Endothelial cell of umbilical vein (primary cell): ENCODE measurements around the gene C1QB. TPM values are rescaled to one million over a fixed set of nuclear protein-coding genes. Genes with fewer than 3 reads are reported as not detected.

Source experiments
- BruUV-seq: library from RNA; stranded (reverse); fragments of 400-500 nt; replicated peaks from 2 replicates; lab custom pipeline; 2021; lab: Mats Ljungman, UMichigan
- CTCF ChIA-PET: fragments of 300-600, 350-600 bp; sonication (Branson Sonifier 250); formaldehyde crosslinking; loops from one replicate; lab custom pipeline; 2021; ENCODE audit warnings: antibody characterized with exemption, inconsistent platforms; lab: Charles Lee
- POLR2A ChIA-PET: fragments of 300-600, 350-600 bp; sonication (Branson Sonifier 250); formaldehyde crosslinking; loops from one replicate; lab custom pipeline; 2021; ENCODE audit warnings: antibody characterized with exemption, inconsistent platforms; lab: Charles Lee
- DNase-seq: peaks from one replicate; pipeline ENCODE4 v3.0.0-alpha.2; 2011; ENCODE audit warnings: low read depth, low spot score
- FAIRE-seq: peaks from 2 replicates; lab custom pipeline; 2011; peaks lifted over from hg19 to GRCh38; lab: Jason Lieb, UNC
- H2AFZ ChIP-seq: 2 replicates; pipeline ENCODE4 v1.6.0; 2012; ENCODE audit warnings: low read depth, low read length, control low read depth, inconsistent platforms
- H3K27ac ChIP-seq: 2 replicates; pipeline ENCODE4 v1.5.1; 2011; ENCODE audit warnings: low read depth, mild to moderate bottlenecking, control low read depth, low read length, moderate library complexity; ENCODE audit not compliant: insufficient read depth
- H3K27me3 ChIP-seq, 2 experiments: 2 replicates each; pipeline versions ENCODE4 v1.6.0 to v1.6.1; 2011; ENCODE audit warnings: low read length in 2 of 2, mixed read lengths in 1 of 2; ENCODE audit not compliant: control insufficient read depth in 2 of 2, insufficient read depth in 2 of 2
- H3K36me3 ChIP-seq, 2 experiments: 2 replicates in 1 of 2; 3 replicates in 1 of 2; pipeline ENCODE4 v1.5.1; 2011; ENCODE audit warnings: low read length in 2 of 2, mild to moderate bottlenecking in 1 of 2, moderate library complexity in 1 of 2; ENCODE audit not compliant: control insufficient read depth in 2 of 2, insufficient read depth in 2 of 2; ENCODE audit errors: extremely low read depth in 1 of 2
- H3K4me1 ChIP-seq: 3 replicates; pipeline ENCODE4 v1.5.1; 2011; ENCODE audit warnings: mild to moderate bottlenecking, low read length; ENCODE audit not compliant: control insufficient read depth, insufficient read depth; ENCODE audit errors: extremely low read depth
- H3K4me2 ChIP-seq: 2 replicates; pipeline ENCODE4 v1.6.1; 2011; ENCODE audit warnings: low read length, control low read depth, mixed read lengths; ENCODE audit not compliant: insufficient read depth
- H3K4me3 ChIP-seq, 3 experiments: fragments of 200-600 bp in 1 of 3; sonication (generic), shearing (Covaris generic) in 1 of 3; replicated peaks in 1 of 3; 2 replicates each; pipeline ENCODE4 v1.5.1; 2011 to 2016; ENCODE audit warnings: control low read depth in 3 of 3, low read length in 3 of 3, mild to moderate bottlenecking in 2 of 3, inconsistent platforms in 1 of 3, low read depth in 1 of 3, moderate library complexity in 1 of 3; ENCODE audit not compliant: insufficient read depth in 1 of 3
- H3K79me2 ChIP-seq: 2 replicates; pipeline ENCODE4 v1.6.0; 2012; ENCODE audit warnings: low read length, inconsistent platforms; ENCODE audit not compliant: control insufficient read depth, insufficient read depth
- H3K9ac ChIP-seq: replicated peaks from 2 replicates; pipeline ENCODE3; 2011; ENCODE audit warnings: low read length, control low read depth; ENCODE audit not compliant: insufficient read depth; ENCODE audit errors: extremely low read depth
- H3K9me1 ChIP-seq: replicated peaks from 3 replicates; pipeline ENCODE4 v1.6.0; 2011; ENCODE audit warnings: mild to moderate bottlenecking, low read length; ENCODE audit not compliant: control insufficient read depth, insufficient read depth; ENCODE audit errors: extremely low read depth
- H3K9me3 ChIP-seq: replicated peaks from 2 replicates; pipeline ENCODE4 v1.5.1; 2012; ENCODE audit warnings: low read length, inconsistent platforms; ENCODE audit not compliant: control insufficient read depth, insufficient read depth
- H4K20me1 ChIP-seq: replicated peaks from 2 replicates; pipeline ENCODE3; 2011; ENCODE audit warnings: mild to moderate bottlenecking, low read length; ENCODE audit not compliant: control insufficient read depth, insufficient read depth; ENCODE audit errors: extremely low read depth
- CTCF ChIP-seq, 2 donors: IDR thresholded peaks; 1 replicate in 1 of 2; 2 replicates in 1 of 2; pipeline ENCODE4 v1.5.1; 2011; ENCODE audit warnings: low read length in 2 of 2, mild to moderate bottlenecking in 2 of 2, moderate library complexity in 2 of 2, control low read depth in 1 of 2, inconsistent platforms in 1 of 2, low read depth in 1 of 2; ENCODE audit not compliant: insufficient read depth in 1 of 2; ENCODE audit errors: extremely low read depth in 1 of 2
- EZH2 ChIP-seq: IDR thresholded peaks from 2 replicates; pipeline ENCODE4 v1.6.1; 2012; ENCODE audit warnings: borderline replicate concordance, low read depth, mild to moderate bottlenecking, moderate library complexity, low read length, inconsistent platforms; ENCODE audit not compliant: severe bottlenecking
- FOS ChIP-seq: IDR thresholded peaks from 2 replicates; pipeline ENCODE4 v1.6.1; 2011; ENCODE audit warnings: mild to moderate bottlenecking, low read length, moderate library complexity, borderline replicate concordance; ENCODE audit not compliant: insufficient read depth
- GATA2 ChIP-seq: IDR thresholded peaks from 2 replicates; pipeline ENCODE4 v1.7.0; 2011; ENCODE audit warnings: low read depth, mild to moderate bottlenecking, moderate library complexity, mixed read lengths, low read length; ENCODE audit not compliant: insufficient read length, insufficient read depth
- JUN ChIP-seq: IDR thresholded peaks from 2 replicates; pipeline ENCODE4 v1.6.1; 2011; ENCODE audit warnings: borderline replicate concordance, low read depth; ENCODE audit not compliant: insufficient read length, insufficient read depth
- MYC ChIP-seq: IDR thresholded peaks from one replicate; pipeline ENCODE4 v1.6.1; 2011; ENCODE audit warnings: mild to moderate bottlenecking, low read depth, low read length
- POLR2A ChIP-seq: IDR thresholded peaks from 2 replicates; pipeline ENCODE4 v1.6.1; 2012; ENCODE audit warnings: low read depth, mild to moderate bottlenecking, control low read depth, low read length
- POLR2AphosphoS5 ChIP-seq: IDR thresholded peaks from 2 replicates; pipeline ENCODE4 v1.6.1; 2012; ENCODE audit warnings: low read depth, mild to moderate bottlenecking, control low read depth, low read length, moderate library complexity; ENCODE audit not compliant: insufficient read depth
- dilution Hi-C: fragments of 300-500 bp; cut with MboI; formaldehyde crosslinking; loops from one replicate; pipeline ENCODE4 v1.15.0; 2019; ENCODE audit warnings: low sequenced_read_pairs; ENCODE audit not compliant: extremely low pct_ligation_motif_present
- intact Hi-C: fragments of 100-400 bp; cut with micrococcal nuclease; formaldehyde crosslinking; loops from one replicate; pipeline ENCODE4 v1.10.0; 2022
- polyA plus RNA-seq, 4 experiments: library from polyadenylated mRNA; depleted of rRNA in 3 of 4; stranded (reverse) in 3 of 4; unstranded in 1 of 4; fragments of >200 nt; gene quantifications; 2 replicates each; pipeline versions ENCODE4 v1.2.1 to v1.2.3, GENCODE V29; 2011 to 2012; ENCODE audit warnings: missing spikeins in 1 of 4
- total RNA-seq: library from RNA; stranded (reverse); gene quantifications from 2 replicates; pipeline ENCODE4 v1.2.3, GENCODE V29; 2021
- TF ChIP-seq, protein P1 (sequence below): IDR thresholded peaks from 2 replicates; pipeline ENCODE4 v1.6.1; 2011; ENCODE audit not compliant: insufficient read depth, insufficient read length

The C1QB gene
- total and polyA plus RNA-seq, 2 donors (not counting 3 experiments of a cell fraction or from before 2014, with no cell fraction given), result not detected

- ChIA-PET CTCF (interaction anchor here (0.6 kb wide), 1 partner anchor 19 kb away, joined by 3 read pairs; no protein-coding TSS in a partner anchor), POLR2A (no interaction called here)
- no peak overlapping the region for H2AFZ ChIP-seq
- no peaks in the 10 kb centered on the region for H3K9me3 ChIP-seq
- H3K36me3 ChIP-seq, result no peaks in the 10 kb centered on the region
- H3K79me2 ChIP-seq, result no peaks in the 10 kb centered on the region
- H3K27me3 ChIP-seq, result peaks cover 3 to 4% of the 10 kb centered on the region in 2 experiments
- H3K9me1 ChIP-seq, result no peaks in the 10 kb centered on the region
- BruUV-seq, result no TSS peak
- intact Hi-C loops (no loop called here), dilution Hi-C loops (no loop called here)
- TF ChIP-seq POLR2AphosphoS5 (no peak), POLR2A (no peak), EZH2 (no peak), FOS (no peak), JUN (no peak), CTCF (IDR thresholded peaks at IDR 0.05; ENCODE audit: extremely low read depth in 1 of 2, insufficient read depth in 1 of 2, low read depth in 1 of 2, low read length in 2 of 2) (no peak), GATA2 (no peak), MYC (no peak)
- TF ChIP-seq, protein P1, sequence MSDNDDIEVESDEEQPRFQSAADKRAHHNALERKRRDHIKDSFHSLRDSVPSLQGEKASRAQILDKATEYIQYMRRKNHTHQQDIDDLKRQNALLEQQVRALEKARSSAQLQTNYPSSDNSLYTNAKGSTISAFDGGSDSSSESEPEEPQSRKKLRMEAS, result no peak
- H4K20me1 ChIP-seq, result no peaks in the 10 kb centered on the region
- DNase-seq, result no peak
- no peak overlapping the region for H3K9ac ChIP-seq
- peaks cover 6% of the 10 kb centered on the region for H3K4me1 ChIP-seq
- H3K27ac ChIP-seq, result no peak overlapping the region
- no peak for FAIRE-seq
- no peak overlapping the region for H3K4me3 ChIP-seq
- no peak overlapping the region for H3K4me2 ChIP-seq
Observed at GRCh38 chr1:22685591-22686059, 32.6 kb downstream of the C1QB start.
